HepG2 (cell line): Measurements from ENCODE around the gene NPB. TPM values are rescaled to one million over a fixed set of nuclear protein-coding genes. Genes with fewer than 3 reads are reported as not detected.

ENCODE experiments used
- CBFB ChIP-seq: sonication (generic); formaldehyde crosslinking; IDR thresholded peaks from 2 replicates; pipeline ENCODE4 v1.4.0; 2020; ENCODE audit warnings: missing genetic modification reagents
- ISL2 ChIP-seq: sonication (generic); formaldehyde crosslinking; IDR thresholded peaks from 2 replicates; pipeline ENCODE4 v1.5.0; 2020; ENCODE audit warnings: missing genetic modification reagents
- JDP2 ChIP-seq: sonication (generic); formaldehyde crosslinking; IDR thresholded peaks from 2 replicates; pipeline ENCODE4 v1.8.1; 2022; ENCODE audit warnings: missing genetic modification reagents, borderline replicate concordance
- NCOA2 ChIP-seq: sonication (generic); formaldehyde crosslinking; IDR thresholded peaks from 2 replicates; pipeline ENCODE4 v1.8.0; 2022; ENCODE audit warnings: inconsistent platforms
- NONO ChIP-seq, 2 experiments: fragments of 450-650 bp in 1 of 2; sonication (generic) in 1 of 2; formaldehyde crosslinking in 1 of 2; IDR thresholded peaks in 1 of 2; conservative IDR thresholded peaks in 1 of 2; 2 replicates each; pipeline versions ENCODE4 v1.6.1 to v1.8.0; 2017 to 2022; ENCODE audit warnings: mild to moderate bottlenecking in 1 of 2, missing genetic modification reagents in 1 of 2, moderate library complexity in 1 of 2
- PRMT3 ChIP-seq: sonication (generic); formaldehyde crosslinking; IDR thresholded peaks from 2 replicates; pipeline ENCODE4 v1.8.1; 2022; ENCODE audit warnings: low read depth, mild to moderate bottlenecking, moderate library complexity, missing genetic modification reagents, borderline replicate concordance
- RARA ChIP-seq: IDR thresholded peaks from 2 replicates; pipeline ENCODE4 v1.6.1; 2016; ENCODE audit warnings: missing genetic modification reagents, missing compliant biosample characterization
- RBM22 ChIP-seq: fragments of 200-400 bp; formaldehyde crosslinking; optimal IDR thresholded peaks from 2 replicates; pipeline ENCODE3; 2017; ENCODE audit warnings: mild to moderate bottlenecking, low read length, moderate library complexity
- ZFP36L1 ChIP-seq: sonication (generic); formaldehyde crosslinking; IDR thresholded peaks from 2 replicates; pipeline ENCODE4 v1.8.0; 2022; ENCODE audit warnings: mild to moderate bottlenecking, missing genetic modification reagents, moderate library complexity
- ZNF383 ChIP-seq: sonication (generic); formaldehyde crosslinking; IDR thresholded peaks from 2 replicates; pipeline ENCODE4 v1.4.0; 2020; ENCODE audit warnings: missing genetic modification reagents, mild to moderate bottlenecking, borderline replicate concordance
- ZNF546 ChIP-seq: sonication (generic); formaldehyde crosslinking; conservative IDR thresholded peaks from 2 replicates; pipeline ENCODE4 v1.8.1; 2023; ENCODE audit warnings: mild to moderate bottlenecking, missing genetic modification reagents
- ZNF589 ChIP-seq: sonication (generic); formaldehyde crosslinking; conservative IDR thresholded peaks from 2 replicates; pipeline ENCODE4 v1.8.0; 2022; ENCODE audit warnings: mild to moderate bottlenecking, moderate library complexity, missing genetic modification reagents
- ZNF781 ChIP-seq: sonication (generic); formaldehyde crosslinking; IDR thresholded peaks from 2 replicates; pipeline ENCODE4 v1.5.1; 2020; ENCODE audit warnings: borderline replicate concordance, mild to moderate bottlenecking, missing genetic modification reagents; ENCODE audit errors: not compliant biosample characterization
- polyA plus RNA-seq, 8 experiments: library from polyadenylated mRNA; depleted of rRNA in 3 of 8; stranded (reverse) in 7 of 8; unstranded in 1 of 8; fragments of >200 nt; fragmentation: Illumina TruSeq in 4 of 8; extraction: Trizol in 4 of 8; gene quantifications; 2 replicates each; pipeline versions ENCODE4 v1.2.1 to v1.2.3, GENCODE V29; 2011 to 2016; ENCODE audit warnings: low read depth in 4 of 8, missing spikeins in 1 of 8, mixed read lengths in 1 of 8; ENCODE audit not compliant: insufficient read depth in 1 of 8
- total RNA-seq, 5 experiments: library from RNA; depleted of rRNA; stranded (reverse); fragments of >200 nt; fragmentation: Illumina TruSeq; extraction: Trizol; gene quantifications; 2 replicates each; pipeline ENCODE4 v1.2.3, GENCODE V29; 2016; ENCODE audit warnings: low read depth in 1 of 5
- TF ChIP-seq, protein P1 (sequence below): sonication (generic); formaldehyde crosslinking; IDR thresholded peaks from 2 replicates; pipeline ENCODE4 v1.8.1; 2023; ENCODE audit warnings: mild to moderate bottlenecking, moderate library complexity, missing genetic modification reagents
- TF ChIP-seq, protein P2 (sequence below): sonication (generic); formaldehyde crosslinking; IDR thresholded peaks from one replicate; pipeline ENCODE4 v1.5.1; 2020; ENCODE audit warnings: mild to moderate bottlenecking, missing genetic modification reagents; ENCODE audit errors: not compliant biosample characterization
- TF ChIP-seq, protein P3 (sequence below), 2 experiments: fragments of 450-650 bp in 1 of 2; sonication (generic) in 1 of 2; formaldehyde crosslinking; IDR thresholded peaks; 2 replicates each; pipeline versions ENCODE4 v1.5.0 to v1.8.0; 2020 to 2022; ENCODE audit warnings: mild to moderate bottlenecking in 1 of 2, missing genetic modification reagents in 1 of 2

Gene NPB
- total and polyA plus RNA-seq, 2 of the 13 experiments (the other 11 are each of a cell fraction or from before 2014, with no cell fraction given), result 0.11 to 0.93 TPM

DNA sequence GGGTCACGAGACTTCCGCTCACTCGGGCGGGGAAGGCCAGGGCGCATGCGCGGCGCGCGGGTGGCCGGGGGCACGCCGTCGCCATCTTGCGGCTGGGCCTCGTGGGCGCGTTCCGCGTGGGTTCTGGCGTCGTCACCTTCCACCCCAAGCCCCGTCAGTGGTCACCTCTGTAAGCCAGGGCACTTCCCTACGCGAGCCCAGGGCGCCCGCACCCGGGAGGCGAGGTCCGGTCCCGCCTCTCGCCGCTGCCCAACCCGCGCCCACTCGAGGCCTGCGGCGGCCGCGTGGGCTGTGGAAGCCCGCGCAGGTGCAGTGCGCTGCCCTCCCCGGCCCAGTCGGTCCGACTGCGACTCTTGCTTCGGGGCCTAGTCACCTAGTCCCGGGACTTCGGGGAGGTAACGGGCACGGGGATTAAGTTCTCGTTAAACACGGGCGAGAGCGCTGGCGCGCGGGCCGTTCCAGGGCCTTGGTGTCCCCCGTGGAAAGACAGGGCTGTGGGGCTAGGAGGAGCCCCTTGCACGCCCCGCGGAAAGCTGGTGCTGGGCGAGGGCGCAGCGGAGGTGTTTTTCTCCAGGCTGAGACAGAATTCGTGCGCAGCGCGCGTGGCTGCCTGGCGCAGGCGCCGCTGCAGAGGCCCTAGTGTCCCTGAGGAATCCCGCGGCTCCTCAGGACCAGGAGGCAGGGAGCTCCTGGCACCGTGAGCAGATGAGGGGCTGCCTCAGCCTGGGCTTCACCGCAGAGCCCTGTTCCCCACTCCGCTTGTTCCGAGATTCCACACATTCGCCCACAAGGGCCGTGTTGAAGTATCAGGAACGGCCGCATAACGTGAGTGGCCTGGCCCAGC, 30.4 kb upstream of the NPB start (continued):
- TF ChIP-seq, protein P1, sequence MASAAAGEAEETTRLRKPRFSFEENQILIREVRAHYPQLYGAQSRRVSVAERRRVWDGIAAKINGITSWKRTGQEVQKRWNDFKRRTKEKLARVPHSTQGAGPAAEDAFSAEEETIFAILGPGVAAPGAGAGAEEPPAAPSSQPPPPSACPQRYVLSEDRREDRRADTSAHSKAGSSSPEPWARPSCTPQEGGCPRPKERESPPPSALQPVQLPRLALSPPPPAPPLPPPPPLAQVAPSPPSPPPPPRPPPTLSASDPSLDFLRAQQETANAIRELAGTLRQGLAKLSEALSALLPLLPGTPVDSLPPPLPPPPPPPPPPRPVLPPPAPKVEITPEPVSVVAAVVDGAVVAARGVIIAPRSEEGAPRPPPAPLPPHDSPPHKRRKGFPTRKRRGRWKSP (CRISPR knock-in tag), result peak; percentile 76; the same call in 1 of the 2 replicates
- TF ChIP-seq ZNF589 (peak; percentile 97), ZNF781 (CRISPR knock-in tag) (peak; percentile 26), RBM22 (peak; percentile 78), JDP2 (peak; percentile 51; the same call in 1 of the 2 replicates), ZNF383 (no peak), NONO (IDR thresholded peaks at IDR 0.05) (no peak), NONO (CRISPR knock-in tag; conservative IDR thresholded peaks at IDR 0.05) (peak; percentile 98), PRMT3 (CRISPR knock-in tag) (no peak; the same call in 1 of the 2 replicates), RARA (peak; percentile 54), ZFP36L1 (CRISPR knock-in tag) (peak; percentile 93), NCOA2 (CRISPR knock-in tag) (no peak; the same call in 1 of the 2 replicates), ZNF546 (peak; percentile 99), CBFB (peak; percentile 86), ISL2 (CRISPR knock-in tag) (peak; percentile 29; the same call in 1 of the 2 replicates)
- TF ChIP-seq, protein P2, sequence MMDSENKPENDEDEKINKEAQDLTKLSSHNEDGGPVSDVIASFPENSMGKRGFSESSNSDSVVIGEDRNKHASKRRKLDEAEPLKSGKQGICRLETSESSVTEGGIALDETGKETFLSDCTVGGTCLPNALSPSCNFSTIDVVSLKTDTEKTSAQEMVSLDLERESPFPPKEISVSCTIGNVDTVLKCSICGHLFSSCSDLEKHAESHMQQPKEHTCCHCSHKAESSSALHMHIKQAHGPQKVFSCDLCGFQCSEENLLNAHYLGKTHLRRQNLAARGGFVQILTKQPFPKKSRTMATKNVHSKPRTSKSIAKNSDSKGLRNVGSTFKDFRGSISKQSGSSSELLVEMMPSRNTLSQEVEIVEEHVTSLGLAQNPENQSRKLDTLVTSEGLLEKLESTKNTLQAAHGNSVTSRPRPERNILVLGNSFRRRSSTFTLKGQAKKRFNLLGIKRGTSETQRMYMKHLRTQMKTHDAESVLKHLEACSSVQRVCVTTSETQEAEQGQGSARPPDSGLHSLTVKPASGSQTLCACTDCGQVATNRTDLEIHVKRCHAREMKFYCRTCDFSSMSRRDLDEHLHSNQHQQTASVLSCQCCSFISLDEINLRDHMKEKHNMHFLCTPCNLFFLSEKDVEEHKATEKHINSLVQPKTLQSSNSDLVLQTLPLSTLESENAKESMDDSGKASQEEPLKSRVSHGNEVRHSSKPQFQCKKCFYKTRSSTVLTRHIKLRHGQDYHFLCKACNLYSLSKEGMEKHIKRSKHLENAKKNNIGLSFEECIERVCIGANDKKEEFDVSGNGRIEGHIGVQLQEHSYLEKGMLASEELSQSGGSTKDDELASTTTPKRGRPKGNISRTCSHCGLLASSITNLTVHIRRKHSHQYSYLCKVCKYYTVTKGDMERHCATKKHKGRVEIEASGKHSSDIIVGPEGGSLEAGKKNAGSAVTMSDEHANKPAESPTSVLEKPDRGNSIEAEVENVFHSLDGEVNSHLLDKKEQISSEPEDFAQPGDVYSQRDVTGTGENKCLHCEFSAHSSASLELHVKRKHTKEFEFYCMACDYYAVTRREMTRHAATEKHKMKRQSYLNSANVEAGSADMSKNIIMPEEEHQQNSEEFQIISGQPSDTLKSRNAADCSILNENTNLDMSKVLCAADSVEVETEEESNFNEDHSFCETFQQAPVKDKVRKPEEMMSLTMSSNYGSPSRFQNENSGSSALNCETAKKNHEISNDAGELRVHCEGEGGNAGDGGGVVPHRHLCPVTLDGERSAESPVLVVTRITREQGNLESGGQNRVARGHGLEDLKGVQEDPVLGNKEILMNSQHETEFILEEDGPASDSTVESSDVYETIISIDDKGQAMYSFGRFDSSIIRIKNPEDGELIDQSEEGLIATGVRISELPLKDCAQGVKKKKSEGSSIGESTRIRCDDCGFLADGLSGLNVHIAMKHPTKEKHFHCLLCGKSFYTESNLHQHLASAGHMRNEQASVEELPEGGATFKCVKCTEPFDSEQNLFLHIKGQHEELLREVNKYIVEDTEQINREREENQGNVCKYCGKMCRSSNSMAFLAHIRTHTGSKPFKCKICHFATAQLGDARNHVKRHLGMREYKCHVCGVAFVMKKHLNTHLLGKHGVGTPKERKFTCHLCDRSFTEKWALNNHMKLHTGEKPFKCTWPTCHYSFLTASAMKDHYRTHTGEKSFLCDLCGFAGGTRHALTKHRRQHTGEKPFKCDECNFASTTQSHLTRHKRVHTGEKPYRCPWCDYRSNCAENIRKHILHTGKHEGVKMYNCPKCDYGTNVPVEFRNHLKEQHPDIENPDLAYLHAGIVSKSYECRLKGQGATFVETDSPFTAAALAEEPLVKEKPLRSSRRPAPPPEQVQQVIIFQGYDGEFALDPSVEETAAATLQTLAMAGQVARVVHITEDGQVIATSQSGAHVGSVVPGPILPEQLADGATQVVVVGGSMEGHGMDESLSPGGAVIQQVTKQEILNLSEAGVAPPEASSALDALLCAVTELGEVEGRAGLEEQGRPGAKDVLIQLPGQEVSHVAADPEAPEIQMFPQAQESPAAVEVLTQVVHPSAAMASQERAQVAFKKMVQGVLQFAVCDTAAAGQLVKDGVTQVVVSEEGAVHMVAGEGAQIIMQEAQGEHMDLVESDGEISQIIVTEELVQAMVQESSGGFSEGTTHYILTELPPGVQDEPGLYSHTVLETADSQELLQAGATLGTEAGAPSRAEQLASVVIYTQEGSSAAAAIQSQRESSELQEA (CRISPR knock-in tag), result peak; percentile 84
- TF ChIP-seq, protein P3, sequence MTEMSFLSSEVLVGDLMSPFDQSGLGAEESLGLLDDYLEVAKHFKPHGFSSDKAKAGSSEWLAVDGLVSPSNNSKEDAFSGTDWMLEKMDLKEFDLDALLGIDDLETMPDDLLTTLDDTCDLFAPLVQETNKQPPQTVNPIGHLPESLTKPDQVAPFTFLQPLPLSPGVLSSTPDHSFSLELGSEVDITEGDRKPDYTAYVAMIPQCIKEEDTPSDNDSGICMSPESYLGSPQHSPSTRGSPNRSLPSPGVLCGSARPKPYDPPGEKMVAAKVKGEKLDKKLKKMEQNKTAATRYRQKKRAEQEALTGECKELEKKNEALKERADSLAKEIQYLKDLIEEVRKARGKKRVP (CRISPR knock-in tag; IDR thresholded peaks at IDR 0.05), result peak in 1 of 2 experiments; percentile 56; a peak in 1 of 4 replicates
